Ishikawa (cell line): ENCODE measurements around the gene PM20D2.

ENCODE experiments used
- CEBPB ChIP-seq: IDR thresholded peaks from 2 replicates; pipeline ENCODE4 v1.6.1; 2012
- CREB1 ChIP-seq: IDR thresholded peaks from 2 replicates; pipeline ENCODE4 v1.6.1; 2012; ENCODE audit warnings: low read depth
- EGR1 ChIP-seq: IDR thresholded peaks from 2 replicates; pipeline ENCODE4 v1.6.1; 2012
- EP300 ChIP-seq: IDR thresholded peaks from 2 replicates; pipeline ENCODE4 v1.6.1; 2012; ENCODE audit warnings: borderline replicate concordance
- FOXM1 ChIP-seq: IDR thresholded peaks from 2 replicates; pipeline ENCODE4 v1.6.1; 2012; ENCODE audit warnings: low read depth, borderline replicate concordance
- MAX ChIP-seq: IDR thresholded peaks from 2 replicates; pipeline ENCODE4 v1.6.1; 2012
- NFIC ChIP-seq: IDR thresholded peaks from 2 replicates; pipeline ENCODE4 v1.6.1; 2012
- RAD21 ChIP-seq: IDR thresholded peaks from 2 replicates; pipeline ENCODE4 v1.6.1; 2012; ENCODE audit warnings: low read depth
- REST ChIP-seq: IDR thresholded peaks from 2 replicates; pipeline ENCODE4 v1.6.1; 2012; ENCODE audit warnings: low read depth, mild to moderate bottlenecking
- TAF1 ChIP-seq: IDR thresholded peaks from 2 replicates; pipeline ENCODE4 v1.6.1; 2012; ENCODE audit warnings: low read depth, mild to moderate bottlenecking
- TCF12 ChIP-seq: IDR thresholded peaks from 2 replicates; pipeline ENCODE4 v1.6.1; 2012; ENCODE audit warnings: low read depth
- TEAD4 ChIP-seq: IDR thresholded peaks from 2 replicates; pipeline ENCODE4 v1.6.1; 2012
- YY1 ChIP-seq: IDR thresholded peaks from 2 replicates; pipeline ENCODE4 v1.6.1; 2012; ENCODE audit warnings: low read depth
- ZBTB7A ChIP-seq: IDR thresholded peaks from 2 replicates; pipeline ENCODE4 v1.6.1; 2012; ENCODE audit warnings: low read depth
- TF ChIP-seq, protein P1 (sequence below): IDR thresholded peaks from 2 replicates; pipeline ENCODE4 v1.6.1; 2012

The PM20D2 gene

GRCh38 chr6:89144354-89144906 lies 1.4 kb upstream of the PM20D2 start:
- TF ChIP-seq, protein P1, sequence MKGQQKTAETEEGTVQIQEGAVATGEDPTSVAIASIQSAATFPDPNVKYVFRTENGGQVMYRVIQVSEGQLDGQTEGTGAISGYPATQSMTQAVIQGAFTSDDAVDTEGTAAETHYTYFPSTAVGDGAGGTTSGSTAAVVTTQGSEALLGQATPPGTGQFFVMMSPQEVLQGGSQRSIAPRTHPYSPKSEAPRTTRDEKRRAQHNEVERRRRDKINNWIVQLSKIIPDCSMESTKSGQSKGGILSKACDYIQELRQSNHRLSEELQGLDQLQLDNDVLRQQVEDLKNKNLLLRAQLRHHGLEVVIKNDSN = no peak
- TF ChIP-seq CREB1 (no peak), TEAD4 (no peak), RAD21 (no peak), TCF12 (no peak), CEBPB (no peak), NFIC (no peak), YY1 (no peak), REST (no peak), EP300 (no peak), EGR1 (no peak), MAX (no peak), ZBTB7A (no peak), TAF1 (no peak)

- no peak for TF ChIP-seq NFIC
- no peak for TF ChIP-seq RAD21
- no peak for TF ChIP-seq FOXM1
These were observed 532 bp upstream of the PM20D2 start for GRCh38 chr6:89145091-89145955.

- TF ChIP-seq EGR1 = no peak
- TF ChIP-seq FOXM1 = no peak
These were observed 1.2 kb downstream of the PM20D2 start for GRCh38 chr6:89146718-89147700.

DNA sequence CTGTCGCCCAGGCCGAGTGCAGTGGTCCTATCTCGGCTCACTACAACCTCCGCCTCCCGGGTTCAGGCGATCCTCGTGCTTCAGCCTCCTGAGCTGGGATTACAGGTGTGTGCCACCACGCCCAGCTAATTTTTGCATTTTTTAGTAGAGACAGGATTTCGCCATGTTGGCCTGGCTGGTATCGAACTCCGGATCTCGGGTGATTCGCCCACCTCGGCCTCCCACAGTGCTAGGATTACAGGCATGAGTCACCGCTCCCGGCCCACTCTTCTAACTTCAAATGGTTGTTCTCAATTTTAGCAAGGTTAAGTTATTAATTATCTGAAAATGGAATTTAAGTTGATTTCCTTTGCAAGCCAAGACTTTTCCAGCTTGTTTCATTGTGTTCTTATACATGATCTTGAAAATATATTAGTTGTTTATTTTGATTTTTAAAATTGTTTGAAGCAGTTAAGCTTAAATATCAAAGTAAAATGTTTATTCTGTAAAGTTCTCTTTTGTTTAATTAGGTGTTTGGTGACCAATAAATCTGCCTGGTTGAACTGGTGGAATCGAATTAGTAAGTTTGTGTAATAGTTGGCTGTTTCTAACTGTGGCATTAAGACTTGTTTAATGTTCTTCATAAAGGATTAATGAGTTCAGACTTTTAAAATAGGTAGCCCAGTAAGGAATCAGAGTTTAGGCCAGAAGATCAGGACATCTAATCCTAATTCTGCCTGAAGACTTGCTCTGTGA lies 2.3 kb downstream of the PM20D2 start:
- TF ChIP-seq CREB1 = no peak
- TF ChIP-seq CEBPB = no peak
- TF ChIP-seq ZBTB7A = no peak
- no peak for TF ChIP-seq TEAD4
- no peak for TF ChIP-seq REST
- no peak for TF ChIP-seq EGR1
- no peak for TF ChIP-seq MAX
- no peak for TF ChIP-seq NFIC
- TF ChIP-seq TAF1 = no peak

DNA sequence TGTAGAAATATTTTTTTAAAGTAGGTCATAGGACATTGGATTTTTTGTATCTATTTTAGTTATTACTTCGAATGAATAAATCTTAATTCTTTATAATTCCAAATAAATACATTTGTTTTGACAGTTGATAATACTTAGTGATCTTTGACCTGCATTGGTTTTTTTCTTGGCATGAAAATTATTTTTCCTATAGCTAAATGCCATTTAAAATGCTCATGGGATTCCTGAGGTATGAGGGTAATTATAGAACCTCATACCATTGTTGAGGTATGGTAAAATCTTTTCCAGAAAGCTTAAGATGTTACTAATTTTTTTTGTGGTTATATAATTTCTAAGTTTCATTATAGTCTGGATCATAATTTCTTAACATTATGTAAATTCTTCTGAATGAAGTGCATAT lies 8.3 kb downstream of the PM20D2 start:
- TF ChIP-seq RAD21 (no peak), REST (no peak), EGR1 (no peak), MAX (no peak), NFIC (no peak), TEAD4 (no peak), ZBTB7A (no peak), CEBPB (no peak), CREB1 (no peak), YY1 (no peak), TCF12 (no peak), TAF1 (no peak)
- TF ChIP-seq, protein P1 = no peak
